GM19043 (cell line): ENCODE measurements around the gene SMPD2.
A peak's percentile ranks its signal among the peaks of the same experiment; 100 is the strongest.

Source experiments
- ATAC-seq: cut with Tn5 transposase; IDR thresholded peaks from one replicate; pipeline ENCODE4 v1.9.1; 2021; ENCODE audit warnings: low read depth; ENCODE audit not compliant: unreplicated experiment

The SMPD2 gene

GRCh38 chr6:109446072-109446471, 5.5 kb downstream of the SMPD2 start:
- ATAC-seq = no peak

- ATAC-seq = no peak
Measured at GRCh38 chr6:109446541-109446940, 6.0 kb downstream of the SMPD2 start.

- no peak for ATAC-seq
Measured at GRCh38 chr6:109447087-109447486, 6.6 kb downstream of the SMPD2 start.

- no peak for ATAC-seq
Measured at GRCh38 chr6:109447878-109448555, 7.5 kb downstream of the SMPD2 start.

- ATAC-seq = no peak
Measured at GRCh38 chr6:109448615-109449014, 8.1 kb downstream of the SMPD2 start.

- no peak for ATAC-seq
Measured at GRCh38 chr6:109449064-109449794, 8.7 kb downstream of the SMPD2 start.

- no peak for ATAC-seq
Measured at GRCh38 chr6:109449795-109450673, 9.5 kb downstream of the SMPD2 start.

- no peak for ATAC-seq
Measured at GRCh38 chr6:109450801-109451200, 10.3 kb downstream of the SMPD2 start.

- no peak for ATAC-seq
Measured at GRCh38 chr6:109451376-109451775, 10.9 kb downstream of the SMPD2 start.

- ATAC-seq = no peak
Measured at GRCh38 chr6:109452181-109452580, 11.7 kb downstream of the SMPD2 start.

- ATAC-seq = no peak
Measured at GRCh38 chr6:109453156-109453555, 12.6 kb downstream of the SMPD2 start.

GRCh38 chr6:109453594-109454495, 13.3 kb downstream of the SMPD2 start:
- ATAC-seq = no peak

GRCh38 chr6:109454496-109455436, 14.2 kb downstream of the SMPD2 start:
- ATAC-seq = peak; percentile 23

GRCh38 chr6:109455437-109456110, 15.1 kb downstream of the SMPD2 start, which contains the start of gene MICAL1:
TSS of gene MICAL1 (minus strand) at chr6:109455772. CDS start at chr6:109454196, 1,576 bp downstream.
- peak; percentile 45 for ATAC-seq

GRCh38 chr6:109456111-109456583, 15.6 kb downstream of the SMPD2 start:
- ATAC-seq = peak; percentile 3

GRCh38 chr6:109456710-109457561, 16.4 kb downstream of the SMPD2 start:
- no peak for ATAC-seq

- ATAC-seq = no peak
Measured at GRCh38 chr6:109457562-109457996, 17.1 kb downstream of the SMPD2 start.
